Right ventricle myocardium superior (tissue), 1 donor: Measurements from ENCODE around the gene GRK1. TPM values are rescaled to one million over a fixed set of nuclear protein-coding genes. Genes with fewer than 3 reads are reported as not detected.
"Not testable (repeated sequence)": the region's sequence is repeated elsewhere in the genome, so short reads cannot be mapped to it uniquely, and the experiment has no call there.

Source experiments
- ATAC-seq: fragments of 200-7000 bp; cut with Tn5 transposase; one replicate; pipeline ENCODE4 v1.9.1; 2020; ENCODE audit warnings: mild to moderate bottlenecking; ENCODE audit not compliant: poor library complexity
- DNase-seq: peaks from one replicate; pipeline ENCODE4 v3.0.0-alpha.2; 2020
- intact Hi-C: fragments of 100-400 bp; cut with DNase I; formaldehyde crosslinking; loops from one replicate; pipeline ENCODE4 v1.11.2; 2022
- total RNA-seq: library from RNA; stranded (reverse); fragmentation: NEBNext Ultra II Directional; extraction: Animal tissue kit (Norgen Biotek cat#: 25700); gene quantifications from one replicate; pipeline ENCODE4 v1.2.1, GENCODE V29; 2021
- donor health status: DM: no; HTN: yes; CAD: no; lungs with severe emphysema.

Gene GRK1
- total RNA-seq, 1 donor from 2014 or later = 0.13 TPM

- ATAC-seq (no peak), DNase-seq (peak; percentile 44)
- intact Hi-C loops = no loop called here
Measured at GRCh38 chr13:113722921-113723320, 55.9 kb downstream of the GRK1 start.

GRCh38 chr13:113723410-113724015 is 56.5 kb downstream of the GRK1 start:
- DNase-seq (peak; percentile 24), ATAC-seq (no peak)
- intact Hi-C loops = no loop called here

GRCh38 chr13:113724016-113724758 is 57.2 kb downstream of the GRK1 start:
- intact Hi-C loops = no loop called here
- peak; percentile 37 for DNase-seq

GRCh38 chr13:113724780-113725315 is 57.8 kb downstream of the GRK1 start:
- peak; percentile 96 for ATAC-seq
- peak; percentile 85 for DNase-seq
- intact Hi-C loops = no loop called here

More at GRCh38 chr13:113724016-113724758, 57.2 kb downstream of the GRK1 start:
- ATAC-seq = peak; percentile 15

GRCh38 chr13:113725329-113726105 is 58.5 kb downstream of the GRK1 start:
- peak; percentile 78 for DNase-seq
- intact Hi-C loops, ATAC-seq: not testable (repeated sequence)

GRCh38 chr13:113726106-113726821 is 59.2 kb downstream of the GRK1 start:
- ATAC-seq = peak; percentile 28
- intact Hi-C loops = not testable (repeated sequence)

GRCh38 chr13:113726961-113727411 is 60.0 kb downstream of the GRK1 start:
- DNase-seq (peak; percentile 41), ATAC-seq (no peak)
- intact Hi-C loops = no loop called here

More at GRCh38 chr13:113726106-113726821, 59.2 kb downstream of the GRK1 start:
- peak; percentile 41 for DNase-seq

- intact Hi-C loops = no loop called here
- ATAC-seq = no peak
Measured at GRCh38 chr13:113728571-113729054, 61.6 kb downstream of the GRK1 start.

GRCh38 chr13:113729187-113730019 is 62.4 kb downstream of the GRK1 start:
- peak; percentile 32 for ATAC-seq
- intact Hi-C loops = no loop called here
- DNase-seq = peak; percentile 58

More at GRCh38 chr13:113728571-113729054, 61.6 kb downstream of the GRK1 start:
- DNase-seq = peak; percentile 32

- DNase-seq = peak; percentile 35
- intact Hi-C loops = no loop called here
- no peak for ATAC-seq
Measured at GRCh38 chr13:113730258-113730691, 63.3 kb downstream of the GRK1 start.

- no peak for ATAC-seq
- no peak for DNase-seq
- intact Hi-C loops = no loop called here
Measured at GRCh38 chr13:113730831-113731191, 63.8 kb downstream of the GRK1 start.

- DNase-seq (peak; percentile 36), ATAC-seq (no peak)
- intact Hi-C loops = no loop called here
Measured at GRCh38 chr13:113731192-113732175, 64.5 kb downstream of the GRK1 start.

GRCh38 chr13:113732176-113732960 is 65.3 kb downstream of the GRK1 start:
- DNase-seq = peak; percentile 34
- ATAC-seq = no peak
- intact Hi-C loops = no loop called here

GRCh38 chr13:113732961-113733950 is 66.2 kb downstream of the GRK1 start:
- ATAC-seq = no peak
- intact Hi-C loops = no loop called here
- DNase-seq = peak; percentile 31
